NB4 (cell line): Measurements from ENCODE around the gene OR4N5.

Experiments used
- CTCF ChIP-seq: IDR thresholded peaks from one replicate; pipeline ENCODE4 v1.5.1; 2012; ENCODE audit warnings: low read depth, low read length
- MAX ChIP-seq: IDR thresholded peaks from 2 replicates; pipeline ENCODE4 v1.6.1; 2011; ENCODE audit warnings: low read depth, low read length
- MYC ChIP-seq: IDR thresholded peaks from 2 replicates; pipeline ENCODE4 v1.6.1; 2011; ENCODE audit warnings: low read depth, low read length
- POLR2A ChIP-seq: IDR thresholded peaks from 2 replicates; pipeline ENCODE4 v1.6.1; 2011; ENCODE audit warnings: mild to moderate bottlenecking; ENCODE audit not compliant: insufficient read length; ENCODE audit errors: extremely low read depth

GRCh38 chr14:20190596-20190995 is 52.0 kb downstream of the OR4N5 start, which contains the start of gene OR11G2:
- no peak for TF ChIP-seq CTCF
- TF ChIP-seq POLR2A = no peak
- no peak for TF ChIP-seq MYC
- TF ChIP-seq MAX = no peak
